Measurements from ENCODE around the gene GNPTAB. TPM values are rescaled to one million over a fixed set of nuclear protein-coding genes. Genes with fewer than 3 reads are reported as not detected.

The GNPTAB gene
- total and polyA plus RNA-seq, 2 of the 13 experiments (the other 11 are each of a cell fraction or from before 2014, with no cell fraction given): 13.6 to 19.4 TPM

- TF ChIP-seq ZBED4 (CRISPR knock-in tag; IDR thresholded peaks at IDR 0.05; ENCODE audit: borderline replicate concordance) (no peak), ZNF281 (CRISPR knock-in tag; IDR thresholded peaks at IDR 0.05; ENCODE audit: borderline replicate concordance) (no peak), ATF3 (CRISPR knock-in tag; IDR thresholded peaks at IDR 0.05) (no peak), SMAD9 (CRISPR knock-in tag; IDR thresholded peaks at IDR 0.05) (no peak)
These were observed 54.9 kb downstream of the GNPTAB start (continued) for GRCh38 chr12:101775816-101776215.
